MM.1S (cell line): ENCODE data around the gene ZNF81.
"Not testable (repeated sequence)": the region's sequence is repeated elsewhere in the genome, so short reads cannot be mapped to it uniquely, and the experiment has no call there.

Source experiments
- CTCF ChIP-seq: fragments of 300-600 bp; sonication (generic); IDR thresholded peaks from 2 replicates; pipeline ENCODE4 v1.5.1; 2016; ENCODE audit warnings: antibody characterized with exemption, low read length, mixed read lengths
- EZH2phosphoT487 ChIP-seq: fragments of 300-600 bp; sonication (generic); IDR thresholded peaks from 2 replicates; pipeline ENCODE4 v1.6.1; 2018; ENCODE audit warnings: antibody characterized with exemption, low read length

GRCh38 chrX:47803103-47803502 lies 33.6 kb upstream of the ZNF81 start:
- TF ChIP-seq CTCF, EZH2phosphoT487: not testable (repeated sequence)
